ENCODE measurements around the gene ERVFRD-1. TPM values are rescaled to one million over a fixed set of nuclear protein-coding genes. Genes with fewer than 3 reads are reported as not detected.

The ERVFRD-1 gene
- total and polyA plus RNA-seq, 2 experiments from 2014 or later = 0.06 TPM; not detected in 1

- no peaks in the 10 kb centered on the region for H3K9me2 ChIP-seq (ENCODE audit: insufficient read depth)
- H3K27me3 Mint-ChIP-seq (ENCODE audit: insufficient read depth, low read depth, poor library complexity) = peaks cover 3% of the 10 kb centered on the region
- H3K4me3 ChIP-seq = no peak overlapping the region
- H3K36me3 ChIP-seq (ENCODE audit: insufficient read depth) = no peaks in the 10 kb centered on the region
- DNase-seq (ENCODE audit: low spot score) (no peak), ATAC-seq (no peak)
- H3F3A ChIP-seq (replicated peaks; ENCODE audit: low read depth) = no peaks in the 10 kb centered on the region
- no peak overlapping the region for H2AFZ ChIP-seq
- no peaks in the 10 kb centered on the region for H3K79me2 ChIP-seq (replicated peaks; ENCODE audit: insufficient read depth)
- no peaks in the 10 kb centered on the region for H3K36me3 Mint-ChIP-seq (ENCODE audit: low read depth)
- H3K27me3 ChIP-seq (ENCODE audit: insufficient read depth) = no peaks in the 10 kb centered on the region
- H3K4me3 Mint-ChIP-seq = no peak overlapping the region
- H4K20me1 ChIP-seq (replicated peaks; ENCODE audit: insufficient read depth) = no peaks in the 10 kb centered on the region
- no peaks in the 10 kb centered on the region for H3K9me3 Mint-ChIP-seq
- no peak overlapping the region for H3K27ac Mint-ChIP-seq
- peaks cover 6% of the 10 kb centered on the region; the same call in 1 of the 2 replicates for H3K4me1 ChIP-seq (ENCODE audit: insufficient read depth)
- TF ChIP-seq EZH2phosphoT487 (IDR thresholded peaks at IDR 0.05; ENCODE audit: unreplicated experiment) (no peak), NANOG (IDR thresholded peaks at IDR 0.05; ENCODE audit: borderline replicate concordance) (no peak), ZNF114 (CRISPR knock-in tag; IDR thresholded peaks at IDR 0.05) (no peak), ZNF331 (CRISPR knock-in tag; IDR thresholded peaks at IDR 0.05; ENCODE audit: low read depth) (no peak), EZH2 (IDR thresholded peaks at IDR 0.05; ENCODE audit: low read depth, unreplicated experiment) (no peak), POLR2AphosphoS5 (IDR thresholded peaks at IDR 0.05; ENCODE audit: low read depth) (no peak), CREB1 (CRISPR knock-in tag; IDR thresholded peaks at IDR 0.05; ENCODE audit: low read depth) (no peak), STAT1 (IDR thresholded peaks at IDR 0.05; ENCODE audit: unreplicated experiment) (no peak), REST (IDR thresholded peaks at IDR 0.05; ENCODE audit: unreplicated experiment) (no peak), ETS1 (IDR thresholded peaks at IDR 0.05) (no peak)
- TF ChIP-seq, protein P1, sequence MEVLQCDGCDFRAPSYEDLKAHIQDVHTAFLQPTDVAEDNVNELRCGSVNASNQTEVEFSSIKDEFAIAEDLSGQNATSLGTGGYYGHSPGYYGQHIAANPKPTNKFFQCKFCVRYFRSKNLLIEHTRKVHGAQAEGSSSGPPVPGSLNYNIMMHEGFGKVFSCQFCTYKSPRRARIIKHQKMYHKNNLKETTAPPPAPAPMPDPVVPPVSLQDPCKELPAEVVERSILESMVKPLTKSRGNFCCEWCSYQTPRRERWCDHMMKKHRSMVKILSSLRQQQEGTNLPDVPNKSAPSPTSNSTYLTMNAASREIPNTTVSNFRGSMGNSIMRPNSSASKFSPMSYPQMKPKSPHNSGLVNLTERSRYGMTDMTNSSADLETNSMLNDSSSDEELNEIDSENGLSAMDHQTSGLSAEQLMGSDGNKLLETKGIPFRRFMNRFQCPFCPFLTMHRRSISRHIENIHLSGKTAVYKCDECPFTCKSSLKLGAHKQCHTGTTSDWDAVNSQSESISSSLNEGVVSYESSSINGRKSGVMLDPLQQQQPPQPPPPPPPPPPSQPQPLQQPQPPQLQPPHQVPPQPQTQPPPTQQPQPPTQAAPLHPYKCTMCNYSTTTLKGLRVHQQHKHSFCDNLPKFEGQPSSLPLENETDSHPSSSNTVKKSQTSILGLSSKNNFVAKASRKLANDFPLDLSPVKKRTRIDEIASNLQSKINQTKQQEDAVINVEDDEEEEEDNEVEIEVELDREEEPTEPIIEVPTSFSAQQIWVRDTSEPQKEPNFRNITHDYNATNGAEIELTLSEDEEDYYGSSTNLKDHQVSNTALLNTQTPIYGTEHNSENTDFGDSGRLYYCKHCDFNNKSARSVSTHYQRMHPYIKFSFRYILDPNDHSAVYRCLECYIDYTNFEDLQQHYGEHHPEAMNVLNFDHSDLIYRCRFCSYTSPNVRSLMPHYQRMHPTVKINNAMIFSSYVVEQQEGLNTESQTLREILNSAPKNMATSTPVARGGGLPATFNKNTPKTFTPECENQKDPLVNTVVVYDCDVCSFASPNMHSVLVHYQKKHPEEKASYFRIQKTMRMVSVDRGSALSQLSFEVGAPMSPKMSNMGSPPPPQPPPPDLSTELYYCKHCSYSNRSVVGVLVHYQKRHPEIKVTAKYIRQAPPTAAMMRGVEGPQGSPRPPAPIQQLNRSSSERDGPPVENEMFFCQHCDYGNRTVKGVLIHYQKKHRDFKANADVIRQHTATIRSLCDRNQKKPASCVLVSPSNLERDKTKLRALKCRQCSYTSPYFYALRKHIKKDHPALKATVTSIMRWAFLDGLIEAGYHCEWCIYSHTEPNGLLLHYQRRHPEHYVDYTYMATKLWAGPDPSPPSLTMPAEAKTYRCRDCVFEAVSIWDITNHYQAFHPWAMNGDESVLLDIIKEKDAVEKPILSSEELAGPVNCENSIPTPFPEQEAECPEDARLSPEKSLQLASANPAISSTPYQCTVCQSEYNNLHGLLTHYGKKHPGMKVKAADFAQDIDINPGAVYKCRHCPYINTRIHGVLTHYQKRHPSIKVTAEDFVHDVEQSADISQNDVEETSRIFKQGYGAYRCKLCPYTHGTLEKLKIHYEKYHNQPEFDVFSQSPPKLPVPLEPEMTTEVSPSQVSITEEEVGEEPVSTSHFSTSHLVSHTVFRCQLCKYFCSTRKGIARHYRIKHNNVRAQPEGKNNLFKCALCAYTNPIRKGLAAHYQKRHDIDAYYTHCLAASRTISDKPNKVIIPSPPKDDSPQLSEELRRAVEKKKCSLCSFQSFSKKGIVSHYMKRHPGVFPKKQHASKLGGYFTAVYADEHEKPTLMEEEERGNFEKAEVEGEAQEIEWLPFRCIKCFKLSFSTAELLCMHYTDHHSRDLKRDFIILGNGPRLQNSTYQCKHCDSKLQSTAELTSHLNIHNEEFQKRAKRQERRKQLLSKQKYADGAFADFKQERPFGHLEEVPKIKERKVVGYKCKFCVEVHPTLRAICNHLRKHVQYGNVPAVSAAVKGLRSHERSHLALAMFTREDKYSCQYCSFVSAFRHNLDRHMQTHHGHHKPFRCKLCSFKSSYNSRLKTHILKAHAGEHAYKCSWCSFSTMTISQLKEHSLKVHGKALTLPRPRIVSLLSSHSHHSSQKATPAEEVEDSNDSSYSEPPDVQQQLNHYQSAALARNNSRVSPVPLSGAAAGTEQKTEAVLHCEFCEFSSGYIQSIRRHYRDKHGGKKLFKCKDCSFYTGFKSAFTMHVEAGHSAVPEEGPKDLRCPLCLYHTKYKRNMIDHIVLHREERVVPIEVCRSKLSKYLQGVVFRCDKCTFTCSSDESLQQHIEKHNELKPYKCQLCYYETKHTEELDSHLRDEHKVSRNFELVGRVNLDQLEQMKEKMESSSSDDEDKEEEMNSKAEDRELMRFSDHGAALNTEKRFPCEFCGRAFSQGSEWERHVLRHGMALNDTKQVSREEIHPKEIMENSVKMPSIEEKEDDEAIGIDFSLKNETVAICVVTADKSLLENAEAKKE (CRISPR knock-in tag; IDR thresholded peaks at IDR 0.05) = no peak
- TF ChIP-seq, protein P2, sequence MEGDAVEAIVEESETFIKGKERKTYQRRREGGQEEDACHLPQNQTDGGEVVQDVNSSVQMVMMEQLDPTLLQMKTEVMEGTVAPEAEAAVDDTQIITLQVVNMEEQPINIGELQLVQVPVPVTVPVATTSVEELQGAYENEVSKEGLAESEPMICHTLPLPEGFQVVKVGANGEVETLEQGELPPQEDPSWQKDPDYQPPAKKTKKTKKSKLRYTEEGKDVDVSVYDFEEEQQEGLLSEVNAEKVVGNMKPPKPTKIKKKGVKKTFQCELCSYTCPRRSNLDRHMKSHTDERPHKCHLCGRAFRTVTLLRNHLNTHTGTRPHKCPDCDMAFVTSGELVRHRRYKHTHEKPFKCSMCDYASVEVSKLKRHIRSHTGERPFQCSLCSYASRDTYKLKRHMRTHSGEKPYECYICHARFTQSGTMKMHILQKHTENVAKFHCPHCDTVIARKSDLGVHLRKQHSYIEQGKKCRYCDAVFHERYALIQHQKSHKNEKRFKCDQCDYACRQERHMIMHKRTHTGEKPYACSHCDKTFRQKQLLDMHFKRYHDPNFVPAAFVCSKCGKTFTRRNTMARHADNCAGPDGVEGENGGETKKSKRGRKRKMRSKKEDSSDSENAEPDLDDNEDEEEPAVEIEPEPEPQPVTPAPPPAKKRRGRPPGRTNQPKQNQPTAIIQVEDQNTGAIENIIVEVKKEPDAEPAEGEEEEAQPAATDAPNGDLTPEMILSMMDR (conservative IDR thresholded peaks at IDR 0.05; ENCODE audit: low read depth in 2 of 2) = no peak
- H3K4me2 ChIP-seq = no peak overlapping the region
- no peak overlapping the region for H3K27ac ChIP-seq (ENCODE audit: low read depth)
- peaks cover 14% of the 10 kb centered on the region for H3K4me1 Mint-ChIP-seq
These were observed 48.7 kb upstream of the ERVFRD-1 start for GRCh38 chr6:11160199-11160598.
